SH-SY5Y (cell line): ENCODE data around the gene RYR3.

Experiments
- GATA2 ChIP-seq: IDR thresholded peaks from 2 replicates; pipeline ENCODE4 v1.6.1; 2011; ENCODE audit warnings: mild to moderate bottlenecking, low read depth, low read length
- GATA3 ChIP-seq: IDR thresholded peaks from 2 replicates; pipeline ENCODE4 v1.6.1; 2011; ENCODE audit warnings: low read depth, mild to moderate bottlenecking, low read length, moderate library complexity

GRCh38 chr15:33326908-33327307 lies 16.1 kb downstream of the RYR3 start:
- TF ChIP-seq GATA2 (no peak), GATA3 (no peak)
